NCI-H146 treated with DMSO at 0.1 percent for 48 hours (cell line): ENCODE measurements around the gene MYO1D.

Source experiments
- DNase-seq: peaks from one replicate; lab custom pipeline; 2025; ENCODE audit not compliant: unreplicated experiment; lab: John Stamatoyannopoulos, UW

Gene MYO1D

GRCh38 chr17:32516940-32517701 is 359.8 kb downstream of the MYO1D start:
- DNase-seq: no peak

- no peak for DNase-seq
Observed at GRCh38 chr17:32516450-32516849, 360.5 kb downstream of the MYO1D start.

GRCh38 chr17:32515677-32516383 is 361.1 kb downstream of the MYO1D start:
- no peak for DNase-seq

GRCh38 chr17:32514606-32515005 is 362.3 kb downstream of the MYO1D start:
- DNase-seq: no peak

- no peak for DNase-seq
Observed at GRCh38 chr17:32513579-32513978, 363.3 kb downstream of the MYO1D start.

GRCh38 chr17:32512328-32512727 is 364.6 kb downstream of the MYO1D start:
- no peak for DNase-seq

- no peak for DNase-seq
Observed at GRCh38 chr17:32510466-32510865, 366.5 kb downstream of the MYO1D start.

GRCh38 chr17:32508926-32509325 is 368.0 kb downstream of the MYO1D start:
- DNase-seq: no peak

- DNase-seq: no peak
Observed at GRCh38 chr17:32504166-32504990, 372.5 kb downstream of the MYO1D start.

- no peak for DNase-seq
Observed at GRCh38 chr17:32503251-32504165, 373.4 kb downstream of the MYO1D start.

- no peak for DNase-seq
Observed at GRCh38 chr17:32502710-32503109, 374.2 kb downstream of the MYO1D start.

GRCh38 chr17:32502013-32502412 is 374.9 kb downstream of the MYO1D start:
- no peak for DNase-seq

- peak; percentile 27 for DNase-seq
Observed at GRCh38 chr17:32498391-32498790, 378.5 kb downstream of the MYO1D start.

- DNase-seq: no peak
Observed at GRCh38 chr17:32497431-32498205, 379.3 kb downstream of the MYO1D start.

- no peak for DNase-seq
Observed at GRCh38 chr17:32496395-32497073, 380.4 kb downstream of the MYO1D start.

- no peak for DNase-seq
Observed at GRCh38 chr17:32495359-32496231, 381.3 kb downstream of the MYO1D start.

- peak; percentile 28 for DNase-seq
Observed at GRCh38 chr17:32494621-32495358, 382.1 kb downstream of the MYO1D start.
